Fibroblast of lung (primary cell): Measurements from ENCODE around the gene OR2L3.

Experiments
- EZH2 ChIP-seq: IDR thresholded peaks from 2 replicates; pipeline ENCODE4 v1.5.1; 2012; ENCODE audit warnings: low read length, control low read depth, mild to moderate bottlenecking; ENCODE audit errors: missing control alignments
- TF ChIP-seq, protein P1 (sequence below), 2 donors: IDR thresholded peaks in 1 of 2; conservative IDR thresholded peaks in 1 of 2; 1 replicate in 1 of 2; 2 replicates in 1 of 2; pipeline ENCODE4 v1.5.1; 2011 to 2012; ENCODE audit warnings: low read length in 2 of 2, control low read depth in 1 of 2, inconsistent platforms in 1 of 2, low read depth in 1 of 2, mild to moderate bottlenecking in 1 of 2

DNA sequence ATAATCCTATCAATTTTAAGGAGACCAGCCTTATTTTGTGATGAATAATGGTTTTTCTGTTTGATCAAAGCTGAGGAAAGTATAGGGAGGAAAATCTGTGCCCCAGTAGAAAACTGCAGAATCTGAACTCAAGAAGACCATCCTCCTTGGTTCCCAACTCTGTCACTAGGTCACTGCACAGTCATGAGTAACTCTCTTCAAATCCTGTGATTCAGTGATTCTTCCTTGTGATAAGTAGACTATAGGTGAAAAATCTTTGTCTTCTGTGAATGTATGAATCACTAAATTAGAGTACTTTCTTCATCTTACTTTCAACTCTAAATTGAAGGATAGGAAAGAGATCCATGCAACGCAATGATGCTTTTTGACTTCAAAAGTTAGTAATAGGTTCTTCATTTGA is 46.5 kb upstream of the OR2L3 start:
- TF ChIP-seq, protein P1, sequence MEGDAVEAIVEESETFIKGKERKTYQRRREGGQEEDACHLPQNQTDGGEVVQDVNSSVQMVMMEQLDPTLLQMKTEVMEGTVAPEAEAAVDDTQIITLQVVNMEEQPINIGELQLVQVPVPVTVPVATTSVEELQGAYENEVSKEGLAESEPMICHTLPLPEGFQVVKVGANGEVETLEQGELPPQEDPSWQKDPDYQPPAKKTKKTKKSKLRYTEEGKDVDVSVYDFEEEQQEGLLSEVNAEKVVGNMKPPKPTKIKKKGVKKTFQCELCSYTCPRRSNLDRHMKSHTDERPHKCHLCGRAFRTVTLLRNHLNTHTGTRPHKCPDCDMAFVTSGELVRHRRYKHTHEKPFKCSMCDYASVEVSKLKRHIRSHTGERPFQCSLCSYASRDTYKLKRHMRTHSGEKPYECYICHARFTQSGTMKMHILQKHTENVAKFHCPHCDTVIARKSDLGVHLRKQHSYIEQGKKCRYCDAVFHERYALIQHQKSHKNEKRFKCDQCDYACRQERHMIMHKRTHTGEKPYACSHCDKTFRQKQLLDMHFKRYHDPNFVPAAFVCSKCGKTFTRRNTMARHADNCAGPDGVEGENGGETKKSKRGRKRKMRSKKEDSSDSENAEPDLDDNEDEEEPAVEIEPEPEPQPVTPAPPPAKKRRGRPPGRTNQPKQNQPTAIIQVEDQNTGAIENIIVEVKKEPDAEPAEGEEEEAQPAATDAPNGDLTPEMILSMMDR (conservative IDR thresholded peaks at IDR 0.05 in 1 of 2, IDR thresholded peaks at IDR 0.05 in 1 of 2; ENCODE audit: low read depth in 1 of 2, low read length in 2 of 2): no peak
- TF ChIP-seq EZH2: no peak
